Measurements from ENCODE around the gene LOC101059915.

DNA sequence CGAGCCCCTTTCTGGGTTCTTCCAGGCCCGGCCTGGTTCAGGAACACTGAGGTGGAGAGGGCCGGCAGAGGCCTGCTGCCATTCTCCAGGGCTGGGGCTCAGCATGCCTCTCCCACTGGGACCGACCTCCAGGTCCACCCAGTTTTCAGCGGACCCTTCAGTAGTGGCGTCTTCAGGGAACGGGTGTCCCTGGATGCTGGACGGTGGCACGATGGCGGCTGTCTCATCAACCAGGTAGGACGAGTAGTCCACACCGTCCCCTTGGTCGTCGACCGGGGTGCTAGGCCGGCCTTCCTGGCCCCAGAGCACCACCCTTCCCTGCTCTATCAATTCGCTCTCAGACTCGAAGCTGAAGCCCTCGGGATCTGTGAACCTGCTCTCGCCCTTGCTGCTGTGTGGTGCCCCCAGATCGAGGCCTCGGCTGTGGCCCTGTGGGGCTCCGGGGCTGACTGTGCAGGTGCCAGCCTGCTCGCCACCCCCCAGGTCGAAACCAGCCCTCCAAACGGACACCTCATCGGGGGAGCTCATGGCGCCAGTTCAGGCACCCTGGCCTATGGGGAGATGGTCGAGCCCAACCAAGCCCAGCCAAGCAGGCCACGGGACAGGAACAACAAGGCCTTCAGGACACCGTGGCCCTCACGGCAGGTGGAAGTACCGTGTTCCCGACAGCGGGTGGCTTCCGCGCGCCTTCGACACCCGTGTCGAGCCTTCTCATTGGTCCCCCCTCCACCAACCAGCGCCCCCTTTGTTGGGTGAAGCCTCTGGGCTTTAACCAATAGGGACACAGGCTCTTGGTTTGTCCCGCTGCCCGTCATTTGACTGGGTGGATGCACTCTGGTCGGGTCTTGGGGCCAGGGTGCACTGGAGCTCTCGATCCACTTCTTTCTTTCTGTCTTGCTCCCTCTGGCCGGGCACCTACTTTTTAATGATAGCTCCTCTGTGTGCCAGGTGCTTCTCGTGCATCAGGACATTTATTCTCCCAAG is 814 bp upstream of the LOC101059915 start:
- TF ChIP-seq CTCF (IDR thresholded peaks at IDR 0.05): no peak
- TF ChIP-seq POLR2A (IDR thresholded peaks at IDR 0.05): no peak
- no peak for TF ChIP-seq EP300 (IDR thresholded peaks at IDR 0.05)

Data from ovary (tissue), 3 donors.